Coronary artery (tissue), 2 donors: ENCODE results near the gene ALG13.

Experiments
- DNase-seq: peaks from one replicate; pipeline ENCODE4 v3.0.0-alpha.2; 2017; ENCODE audit warnings: low spot score
- H3K27ac ChIP-seq, 2 donors: fragments of 200-600 bp; sonication (generic); one replicate each; pipeline ENCODE4 v1.5.1; 2016 to 2019
- H3K4me3 ChIP-seq: fragments of 200-600 bp; sonication (generic); 2 replicates; pipeline ENCODE4 v1.5.1; 2016; ENCODE audit warnings: mild to moderate bottlenecking, moderate library complexity
- TF ChIP-seq, protein P1 (sequence below): fragments of 200-600 bp; sonication (generic); IDR thresholded peaks from one replicate; pipeline ENCODE4 v1.5.1; 2019; ENCODE audit warnings: antibody characterized with exemption

The ALG13 gene

DNA sequence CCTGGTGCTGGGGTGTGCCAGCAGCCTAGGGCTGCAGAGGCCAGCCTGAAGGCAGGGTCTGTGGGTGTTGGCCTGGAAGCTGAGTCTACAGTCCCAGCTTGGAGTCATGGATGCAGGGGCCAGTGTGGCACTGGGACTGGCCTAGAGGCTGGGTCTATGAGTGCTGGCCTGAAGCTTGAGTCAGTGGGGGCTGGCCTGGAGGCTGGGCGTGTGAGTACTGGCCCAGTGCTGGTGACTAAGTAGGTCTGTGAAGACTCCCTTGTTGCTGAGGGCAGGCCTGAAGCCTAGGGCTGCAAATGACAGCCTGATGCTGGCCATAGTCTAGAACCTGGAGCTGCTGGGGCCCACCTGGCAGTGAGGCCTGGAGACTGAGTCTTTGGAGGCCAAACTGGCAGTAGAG lies 31.3 kb upstream of the ALG13 start:
- TF ChIP-seq, protein P1, sequence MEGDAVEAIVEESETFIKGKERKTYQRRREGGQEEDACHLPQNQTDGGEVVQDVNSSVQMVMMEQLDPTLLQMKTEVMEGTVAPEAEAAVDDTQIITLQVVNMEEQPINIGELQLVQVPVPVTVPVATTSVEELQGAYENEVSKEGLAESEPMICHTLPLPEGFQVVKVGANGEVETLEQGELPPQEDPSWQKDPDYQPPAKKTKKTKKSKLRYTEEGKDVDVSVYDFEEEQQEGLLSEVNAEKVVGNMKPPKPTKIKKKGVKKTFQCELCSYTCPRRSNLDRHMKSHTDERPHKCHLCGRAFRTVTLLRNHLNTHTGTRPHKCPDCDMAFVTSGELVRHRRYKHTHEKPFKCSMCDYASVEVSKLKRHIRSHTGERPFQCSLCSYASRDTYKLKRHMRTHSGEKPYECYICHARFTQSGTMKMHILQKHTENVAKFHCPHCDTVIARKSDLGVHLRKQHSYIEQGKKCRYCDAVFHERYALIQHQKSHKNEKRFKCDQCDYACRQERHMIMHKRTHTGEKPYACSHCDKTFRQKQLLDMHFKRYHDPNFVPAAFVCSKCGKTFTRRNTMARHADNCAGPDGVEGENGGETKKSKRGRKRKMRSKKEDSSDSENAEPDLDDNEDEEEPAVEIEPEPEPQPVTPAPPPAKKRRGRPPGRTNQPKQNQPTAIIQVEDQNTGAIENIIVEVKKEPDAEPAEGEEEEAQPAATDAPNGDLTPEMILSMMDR, result no peak
- Histone ChIP-seq H3K27ac (no peak overlapping the region), H3K4me3 (no peak overlapping the region)
- no peak for DNase-seq

DNA sequence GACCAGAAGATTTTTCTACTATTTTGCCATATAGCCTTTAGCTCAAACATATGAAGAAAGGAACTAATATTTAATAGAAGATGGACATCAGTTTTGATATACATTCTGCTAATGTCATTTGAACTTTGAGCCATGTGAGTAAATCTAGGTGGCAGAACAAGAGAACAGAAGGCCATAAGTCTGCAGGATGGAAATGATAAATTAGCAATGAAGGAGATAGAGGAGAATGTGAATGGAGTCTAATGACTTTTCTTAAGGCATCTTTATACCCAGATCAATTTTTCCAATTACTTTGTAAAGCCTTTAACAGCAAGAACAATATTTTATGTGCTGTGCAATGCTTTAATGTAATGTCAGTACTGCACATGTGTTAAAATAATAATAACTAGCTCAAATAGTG lies 30.1 kb upstream of the ALG13 start:
- H3K4me3 ChIP-seq, result no peak overlapping the region
- TF ChIP-seq, protein P1, result no peak
- no peak for DNase-seq

DNA sequence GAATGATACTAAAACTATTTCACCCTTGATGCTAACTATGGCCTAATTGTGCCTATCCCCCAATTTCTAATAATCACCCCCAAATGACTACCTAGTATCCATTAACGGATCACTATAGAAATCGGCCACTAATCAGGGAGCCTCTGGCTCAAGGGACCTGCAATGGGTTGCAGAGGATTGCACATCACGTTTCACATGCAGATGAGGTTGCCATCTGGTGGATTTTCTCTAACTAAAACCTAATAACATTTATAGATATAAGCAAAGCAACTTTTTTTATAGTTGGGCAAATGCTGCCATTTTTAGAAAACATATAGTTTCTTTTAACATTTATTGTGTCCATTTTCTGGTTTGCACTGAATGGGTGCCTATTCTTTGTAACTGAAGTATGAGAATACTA lies 28.3 kb upstream of the ALG13 start:
- Histone ChIP-seq H3K27ac (no peak overlapping the region), H3K4me3 (no peak overlapping the region)
- TF ChIP-seq, protein P1, result no peak
- no peak for DNase-seq

More for the DNA sequence above, 30.1 kb upstream of the ALG13 start:
- H3K27ac ChIP-seq, result no peak overlapping the region

DNA sequence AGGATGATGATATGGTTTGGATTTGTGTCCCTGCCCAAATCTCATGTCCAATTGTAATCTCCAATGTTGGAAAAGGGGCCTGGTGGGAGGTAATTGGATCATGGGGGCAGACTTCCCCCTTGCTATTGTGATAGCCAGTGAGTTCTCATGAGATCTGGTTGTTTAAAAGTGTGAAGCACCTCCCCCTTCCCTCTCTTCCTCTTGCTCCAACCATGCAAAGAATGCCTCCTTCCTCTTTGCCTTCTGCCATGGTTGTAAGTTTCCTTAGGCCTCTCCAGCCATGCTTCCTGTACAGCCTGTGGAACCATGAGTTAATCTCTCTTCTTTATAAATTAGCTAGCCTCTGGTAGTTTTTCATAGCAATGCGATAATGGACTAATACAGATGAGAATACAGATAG lies 19.7 kb upstream of the ALG13 start:
- Histone ChIP-seq H3K27ac (no peak overlapping the region), H3K4me3 (no peak overlapping the region)
- no peak for DNase-seq
- TF ChIP-seq, protein P1, result no peak

DNA sequence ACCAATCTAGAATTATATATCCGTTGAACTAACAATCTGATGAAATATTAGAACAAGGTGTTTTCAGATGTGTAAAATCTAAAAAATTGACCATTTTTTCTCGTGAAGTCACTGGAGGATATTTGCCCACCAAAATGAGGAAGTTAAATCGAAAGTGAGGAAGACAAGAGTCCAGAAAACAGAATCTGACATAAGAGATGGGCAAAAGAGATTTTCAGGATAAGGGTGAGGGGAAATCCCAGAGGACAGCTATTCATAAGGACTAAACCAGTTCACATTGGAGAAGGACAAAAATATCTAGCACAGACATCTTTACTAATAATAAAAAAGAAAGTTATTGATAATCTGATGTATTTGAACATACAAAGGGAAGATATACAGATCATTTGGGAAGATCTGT lies 18.7 kb upstream of the ALG13 start:
- TF ChIP-seq, protein P1, result no peak
- Histone ChIP-seq H3K27ac (no peak overlapping the region), H3K4me3 (no peak overlapping the region)
- no peak for DNase-seq

DNA sequence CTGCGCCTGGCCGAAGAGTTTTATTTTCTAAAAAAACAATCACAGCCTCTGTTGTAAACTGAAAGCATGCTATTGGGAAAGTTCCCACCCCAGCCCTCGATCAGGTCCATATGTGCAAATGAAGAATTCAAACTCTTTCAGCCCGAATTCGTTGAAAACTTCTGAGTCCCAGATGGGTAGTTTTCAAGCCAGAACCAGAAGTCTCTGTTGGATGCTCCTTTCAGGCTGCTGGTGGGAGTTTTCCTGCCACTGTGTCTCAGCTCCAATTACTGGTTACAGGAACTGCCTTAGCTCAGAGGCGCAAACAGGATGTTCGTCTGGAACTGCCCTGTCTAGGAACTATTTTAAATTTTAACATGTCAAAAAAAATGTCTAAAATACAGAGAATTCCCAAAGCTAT lies 9.3 kb upstream of the ALG13 start:
- H3K27ac ChIP-seq, result no peak overlapping the region
- DNase-seq, result no peak
- TF ChIP-seq, protein P1, result no peak
- H3K4me3 ChIP-seq, result no peak overlapping the region

DNA sequence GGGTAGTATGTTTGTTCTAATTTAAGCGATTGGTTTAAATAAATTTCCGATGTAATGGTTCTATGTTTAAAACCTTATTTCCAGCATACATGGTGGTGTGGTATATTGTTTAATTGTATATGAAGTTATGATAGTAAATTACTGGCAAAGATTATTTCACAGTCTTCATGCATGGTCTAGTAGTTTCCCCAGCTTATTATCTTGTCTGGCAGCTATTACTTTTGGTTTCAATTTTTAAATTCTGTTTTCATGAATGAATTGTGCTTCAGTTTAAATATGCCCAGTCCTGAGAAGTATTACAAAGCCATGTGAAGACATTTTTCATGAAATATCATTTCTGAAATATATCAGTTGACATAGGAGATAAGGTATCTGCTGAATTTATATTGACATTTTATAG lies 6.3 kb downstream of the ALG13 start:
- TF ChIP-seq, protein P1, result no peak
- no peak overlapping the region for H3K27ac ChIP-seq
- H3K4me3 ChIP-seq, result no peak overlapping the region
- DNase-seq, result no peak
